SU-DHL-6 (cell line): ENCODE measurements around the gene ELMOD2.

Experiments used
- H2AFZ ChIP-seq: fragments of 200-600 bp; sonication (generic); 2 replicates; pipeline ENCODE4 v1.6.1; 2014; ENCODE audit warnings: low read depth, mild to moderate bottlenecking, moderate library complexity, mixed read lengths, antibody characterized with exemption, low read length; ENCODE audit not compliant: severe bottlenecking
- H3F3A ChIP-seq: fragments of 200-600 bp; shearing (Covaris generic); 2 replicates; pipeline ENCODE4 v1.6.0; 2016; ENCODE audit warnings: antibody characterized with exemption, mild to moderate bottlenecking; ENCODE audit not compliant: insufficient read depth
- H3K27ac ChIP-seq: fragments of 200-600 bp; sonication (generic); 2 replicates; pipeline ENCODE4 v1.5.1; 2016; ENCODE audit warnings: low read depth, mild to moderate bottlenecking, low read length, moderate library complexity, mixed read lengths
- H3K27me3 ChIP-seq: fragments of 200-600 bp; sonication (generic), shearing (Covaris generic); 2 replicates; pipeline ENCODE4 v1.6.0; 2014; ENCODE audit warnings: mild to moderate bottlenecking, low read length
- H3K36me3 ChIP-seq: fragments of 200-600 bp; sonication (generic); 2 replicates; pipeline ENCODE4 v1.6.1; 2014; ENCODE audit warnings: mild to moderate bottlenecking, low read length, mixed read lengths
- H3K4me2 ChIP-seq: fragments of 300-600, 200-600 bp; shearing (Covaris generic), sonication (generic); 2 replicates; pipeline ENCODE4 v1.6.0; 2014; ENCODE audit warnings: low read length, low read depth, mild to moderate bottlenecking; ENCODE audit not compliant: poor library complexity, severe bottlenecking
- H3K4me3 ChIP-seq: fragments of 200-600 bp; sonication (generic); 2 replicates; pipeline ENCODE4 v1.5.1; 2014; ENCODE audit warnings: antibody characterized with exemption, low read length, mild to moderate bottlenecking, mixed read lengths; ENCODE audit not compliant: insufficient read depth, poor library complexity, severe bottlenecking
- H3K79me2 ChIP-seq: fragments of 200-600 bp; sonication (generic); 2 replicates; pipeline ENCODE4 v1.6.1; 2014; ENCODE audit warnings: mild to moderate bottlenecking, low read length, moderate library complexity; ENCODE audit not compliant: insufficient read depth
- H3K9ac ChIP-seq: fragments of 200-600 bp; sonication (generic); 2 replicates; pipeline ENCODE4 v1.7.0; 2014; ENCODE audit warnings: mild to moderate bottlenecking, low read length
- H3K9me2 ChIP-seq: fragments of 200-600 bp; sonication (generic); replicated peaks from 2 replicates; pipeline ENCODE4 v1.6.1; 2014; ENCODE audit warnings: low read length; ENCODE audit not compliant: insufficient read depth
- H3K9me3 ChIP-seq: fragments of 200-600 bp; sonication (generic); 2 replicates; pipeline ENCODE4 v1.6.1; 2014; ENCODE audit warnings: low read length, mixed read lengths; ENCODE audit not compliant: insufficient read depth
- H4K20me1 ChIP-seq: fragments of 200-600 bp; sonication (generic); 2 replicates; pipeline ENCODE4 v1.6.1; 2014; ENCODE audit warnings: low read depth, mild to moderate bottlenecking, antibody characterized with exemption, low read length, moderate library complexity, mixed read lengths
- EZH2phosphoT487 ChIP-seq: fragments of 200-600 bp; sonication (generic), shearing (Covaris generic); conservative IDR thresholded peaks from 2 replicates; pipeline ENCODE4 v1.6.1; 2018; ENCODE audit warnings: mild to moderate bottlenecking, antibody characterized with exemption, low read length, moderate library complexity, mixed read lengths
- TF ChIP-seq, protein P1 (sequence below): fragments of 200-600 bp; sonication (generic); IDR thresholded peaks from one replicate; pipeline ENCODE4 v1.5.1; 2017; ENCODE audit warnings: antibody characterized with exemption, mild to moderate bottlenecking, low read length, moderate library complexity; ENCODE audit not compliant: insufficient read depth, poor library complexity, severe bottlenecking

The ELMOD2 gene

DNA sequence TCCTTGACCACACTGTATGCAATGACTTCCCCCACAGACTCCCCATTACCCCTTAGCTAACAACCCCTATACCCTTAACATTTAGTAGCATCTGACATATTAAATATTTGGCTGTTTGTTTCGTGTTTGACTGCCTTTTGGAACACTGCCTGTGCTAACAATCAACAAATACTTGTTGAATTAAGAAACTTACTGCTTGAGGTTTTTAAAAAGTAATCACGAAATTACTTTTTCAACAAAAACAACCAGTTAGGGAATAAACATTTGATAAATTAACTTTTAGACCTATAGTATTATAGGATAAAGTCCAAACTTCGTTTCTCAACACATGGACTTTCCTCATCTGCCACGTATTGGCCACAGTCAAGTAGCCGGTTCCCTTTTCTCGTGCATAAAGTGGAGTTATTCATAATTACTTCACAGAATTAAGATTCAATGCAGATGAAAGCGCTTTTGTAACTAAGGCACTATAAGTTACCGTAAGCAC is 555 bp upstream of the ELMOD2 start:
- Histone ChIP-seq H3K4me2 (peak overlapping the region; percentile 79), H3K27me3 (no peaks in the 10 kb centered on the region), H3K27ac (no peak overlapping the region), H3K9ac (peak overlapping the region; percentile 38), H2AFZ (peak overlapping the region; percentile 64), H3K9me3 (no peaks in the 10 kb centered on the region), H3K36me3 (peaks cover 17% of the 10 kb centered on the region; the same call in 1 of the 2 replicates), H3K79me2 (peaks cover 10% of the 10 kb centered on the region), H3F3A (no peaks in the 10 kb centered on the region), H4K20me1 (no peaks in the 10 kb centered on the region), H3K4me3 (peak overlapping the region; percentile 44), H3K9me2 (no peaks in the 10 kb centered on the region)
- TF ChIP-seq EZH2phosphoT487: no peak
- TF ChIP-seq, protein P1, sequence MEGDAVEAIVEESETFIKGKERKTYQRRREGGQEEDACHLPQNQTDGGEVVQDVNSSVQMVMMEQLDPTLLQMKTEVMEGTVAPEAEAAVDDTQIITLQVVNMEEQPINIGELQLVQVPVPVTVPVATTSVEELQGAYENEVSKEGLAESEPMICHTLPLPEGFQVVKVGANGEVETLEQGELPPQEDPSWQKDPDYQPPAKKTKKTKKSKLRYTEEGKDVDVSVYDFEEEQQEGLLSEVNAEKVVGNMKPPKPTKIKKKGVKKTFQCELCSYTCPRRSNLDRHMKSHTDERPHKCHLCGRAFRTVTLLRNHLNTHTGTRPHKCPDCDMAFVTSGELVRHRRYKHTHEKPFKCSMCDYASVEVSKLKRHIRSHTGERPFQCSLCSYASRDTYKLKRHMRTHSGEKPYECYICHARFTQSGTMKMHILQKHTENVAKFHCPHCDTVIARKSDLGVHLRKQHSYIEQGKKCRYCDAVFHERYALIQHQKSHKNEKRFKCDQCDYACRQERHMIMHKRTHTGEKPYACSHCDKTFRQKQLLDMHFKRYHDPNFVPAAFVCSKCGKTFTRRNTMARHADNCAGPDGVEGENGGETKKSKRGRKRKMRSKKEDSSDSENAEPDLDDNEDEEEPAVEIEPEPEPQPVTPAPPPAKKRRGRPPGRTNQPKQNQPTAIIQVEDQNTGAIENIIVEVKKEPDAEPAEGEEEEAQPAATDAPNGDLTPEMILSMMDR: no peak

DNA sequence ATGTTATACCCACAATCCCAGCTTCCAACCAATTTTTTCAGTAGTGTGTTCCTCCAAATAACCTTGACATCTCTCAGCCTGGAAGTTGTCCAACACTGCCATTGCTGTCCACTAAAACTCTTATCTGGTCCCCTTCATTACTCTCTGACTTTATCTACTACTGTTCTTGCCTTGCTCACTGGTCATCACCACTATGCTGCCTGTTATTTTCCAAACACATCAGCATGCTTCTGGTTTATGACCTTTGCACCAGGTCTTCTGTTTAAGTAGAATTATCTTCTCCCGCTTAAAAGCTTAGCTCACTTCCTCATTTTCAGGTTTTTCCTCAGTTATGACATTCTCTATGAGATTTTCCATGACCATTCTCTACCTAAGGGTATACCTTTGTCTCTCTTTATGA is 5.5 kb downstream of the ELMOD2 start:
- Histone ChIP-seq H3K9ac (no peak overlapping the region), H3K79me2 (peaks cover 9% of the 10 kb centered on the region), H3K27me3 (no peaks in the 10 kb centered on the region), H4K20me1 (no peaks in the 10 kb centered on the region), H3K27ac (no peak overlapping the region), H2AFZ (no peak overlapping the region), H3K9me2 (no peaks in the 10 kb centered on the region), H3K36me3 (peaks cover 17% of the 10 kb centered on the region; the same call in 1 of the 2 replicates), H3F3A (no peaks in the 10 kb centered on the region), H3K4me3 (no peak overlapping the region), H3K9me3 (no peaks in the 10 kb centered on the region), H3K4me2 (no peak overlapping the region)
- no peak for TF ChIP-seq EZH2phosphoT487
- TF ChIP-seq, protein P1: no peak

DNA sequence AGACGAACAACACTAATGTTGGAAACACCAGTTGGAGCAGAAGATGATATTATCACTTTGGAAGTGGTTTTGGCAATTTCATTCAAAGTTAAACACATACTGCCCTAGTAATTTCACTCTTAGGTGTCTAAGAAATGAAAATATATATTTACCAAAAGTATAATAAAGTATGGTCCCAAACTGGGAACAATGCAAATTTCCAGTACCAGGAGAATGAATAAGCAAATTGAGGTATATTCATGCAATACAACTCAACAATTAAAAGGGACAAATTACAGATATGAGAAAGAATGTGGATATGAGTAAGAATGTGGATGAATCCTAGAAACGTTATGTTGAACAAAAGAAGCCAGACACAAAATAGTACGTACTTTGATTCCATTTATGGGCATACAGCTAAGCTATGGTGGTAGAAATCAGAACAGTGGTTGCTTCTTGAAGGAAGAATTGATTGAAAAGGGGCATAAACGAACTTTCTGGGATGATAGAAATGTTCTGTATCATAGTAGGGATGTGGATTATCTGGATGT is 10.0 kb downstream of the ELMOD2 start:
- H3K79me2 ChIP-seq: no peaks in the 10 kb centered on the region
- H3F3A ChIP-seq: no peaks in the 10 kb centered on the region
- no peak overlapping the region for H3K4me2 ChIP-seq
- no peak for TF ChIP-seq EZH2phosphoT487
- TF ChIP-seq, protein P1: no peak
- no peaks in the 10 kb centered on the region for H3K9me2 ChIP-seq
- no peaks in the 10 kb centered on the region; the same call in 1 of the 2 replicates for H3K36me3 ChIP-seq
- no peak overlapping the region for H3K9ac ChIP-seq
- no peaks in the 10 kb centered on the region for H3K27me3 ChIP-seq
- H3K4me3 ChIP-seq: no peak overlapping the region
- no peaks in the 10 kb centered on the region for H3K9me3 ChIP-seq
- H2AFZ ChIP-seq: no peak overlapping the region
- H3K27ac ChIP-seq: no peak overlapping the region
- H4K20me1 ChIP-seq: no peaks in the 10 kb centered on the region
